Measurements from ENCODE around the gene GRK3. TPM values are rescaled to one million over a fixed set of nuclear protein-coding genes. Genes with fewer than 3 reads are reported as not detected.

The GRK3 gene
- total and polyA plus RNA-seq, 2 of the 4 experiments (the other 2 are of a cell fraction): 0.58 to 1.6 TPM

DNA sequence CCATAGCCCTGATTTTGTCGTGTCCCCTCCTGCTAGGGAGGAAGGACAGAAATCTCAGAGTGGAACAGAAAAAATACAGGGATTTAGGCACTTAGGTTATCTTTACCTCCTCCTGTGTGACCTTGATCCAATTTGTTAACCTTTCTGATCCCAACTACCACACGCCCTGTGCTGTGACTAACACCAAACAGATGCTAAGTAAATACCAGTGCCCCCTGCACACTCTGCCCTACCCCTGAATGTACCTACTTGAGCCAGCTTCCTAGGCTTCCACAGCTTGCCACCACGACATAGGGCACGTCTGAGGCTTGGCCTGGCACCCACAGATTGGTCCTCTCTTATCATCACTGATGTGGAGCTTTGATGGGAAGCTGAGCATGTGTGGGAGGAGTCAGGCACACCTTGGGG lies 186.7 kb downstream of the GRK3 start:
- H3K79me1 ChIP-seq (ENCODE audit: low read depth in 1 of 2, low read length in 2 of 2): no peaks in the 10 kb centered on the region
- no TSS peak for BruUV-seq (replicated peaks)
- H2AFZ ChIP-seq (replicated peaks; ENCODE audit: low read length, poor library complexity): no peak overlapping the region
- no peak overlapping the region for H3K14ac ChIP-seq (replicated peaks; ENCODE audit: low read depth, low read length)
- H3K36me3 ChIP-seq (ENCODE audit: control insufficient read depth, insufficient read depth, low read length): no peaks in the 10 kb centered on the region
- H3K4me1 ChIP-seq (ENCODE audit: control insufficient read depth, insufficient read depth, low read length): peaks cover 4% of the 10 kb centered on the region
- no peak overlapping the region for H4K8ac ChIP-seq (ENCODE audit: low read depth in 2 of 2, low read length in 2 of 2)
- POLR2A ChIA-PET (ENCODE audit: unreplicated experiment): no interaction called here
- H2AK9ac ChIP-seq (replicated peaks; ENCODE audit: low read depth, low read length, poor library complexity): no peak overlapping the region
- H3K9ac ChIP-seq (ENCODE audit: low read depth, low read length): no peak overlapping the region
- no peak overlapping the region for H3K27ac ChIP-seq (ENCODE audit: insufficient read depth, low read length)
- no peak for TF ChIP-seq MAFK (IDR thresholded peaks at IDR 0.05; ENCODE audit: low read depth, low read length)
- no peak for TF ChIP-seq MAZ (IDR thresholded peaks at IDR 0.05; ENCODE audit: borderline replicate concordance, low read depth, low read length)
- TF ChIP-seq, protein P1, sequence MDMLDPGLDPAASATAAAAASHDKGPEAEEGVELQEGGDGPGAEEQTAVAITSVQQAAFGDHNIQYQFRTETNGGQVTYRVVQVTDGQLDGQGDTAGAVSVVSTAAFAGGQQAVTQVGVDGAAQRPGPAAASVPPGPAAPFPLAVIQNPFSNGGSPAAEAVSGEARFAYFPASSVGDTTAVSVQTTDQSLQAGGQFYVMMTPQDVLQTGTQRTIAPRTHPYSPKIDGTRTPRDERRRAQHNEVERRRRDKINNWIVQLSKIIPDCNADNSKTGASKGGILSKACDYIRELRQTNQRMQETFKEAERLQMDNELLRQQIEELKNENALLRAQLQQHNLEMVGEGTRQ (IDR thresholded peaks at IDR 0.05; ENCODE audit: low read depth, low read length): no peak
- no peak overlapping the region for H2BK5ac ChIP-seq (ENCODE audit: low read depth, low read length, poor library complexity, severe bottlenecking)
- H3K9me1 ChIP-seq (ENCODE audit: insufficient read depth, low read length): no peaks in the 10 kb centered on the region; the same call in 1 of the 2 replicates
- no peak overlapping the region for H4K5ac ChIP-seq (ENCODE audit: low read depth, low read length)
- H4K91ac ChIP-seq (ENCODE audit: insufficient read depth, low read depth, low read length): no peak overlapping the region
- no peak overlapping the region for H3K4me3 ChIP-seq (ENCODE audit: insufficient read depth, low read depth, low read length)
- no peak overlapping the region for H3K23ac ChIP-seq (ENCODE audit: low read depth, low read length)
- dilution Hi-C loops (cut with HindIII; ENCODE audit: low sequenced_read_pairs, unreplicated experiment) (no loop called here), in situ Hi-C loops (cut with MboI; ENCODE audit: low sequenced_read_pairs) (no loop called here), intact Hi-C loops (cut with micrococcal nuclease) (no loop called here)
- H3K18ac ChIP-seq (ENCODE audit: low read depth, low read length): no peak overlapping the region
- no peak for ATAC-seq (ENCODE audit: low read depth)
- H4K20me1 ChIP-seq (ENCODE audit: insufficient read depth, low read length): no peaks in the 10 kb centered on the region
- no peaks in the 10 kb centered on the region for H3K27me3 ChIP-seq (ENCODE audit: control insufficient read depth, insufficient read depth, low read length)
- H2AK5ac ChIP-seq (ENCODE audit: low read depth, low read length): no peak overlapping the region
- no peak overlapping the region for H2BK20ac ChIP-seq (ENCODE audit: low read depth, low read length)
- WGBS, 2 experiments (ENCODE audit: extremely low coverage in 2 of 2, insufficient read length in 1 of 2): 20% methylated on average over 1 of the region's 4 CpGs; no CpG with 5 or more reads in 1 of the 2 experiments
- no peak for DNase-seq
- no peak overlapping the region for H3K4me2 ChIP-seq (ENCODE audit: low read depth, low read length)
- H2BK15ac ChIP-seq (ENCODE audit: low read depth, low read length): no peak overlapping the region
- H2BK120ac ChIP-seq (ENCODE audit: low read depth, low read length): no peak overlapping the region
- H3K56ac ChIP-seq (ENCODE audit: extremely low read depth, insufficient read depth, low read length): no peak overlapping the region
- no peak overlapping the region for H3K4ac ChIP-seq (ENCODE audit: low read depth, low read length)
- H3K9me3 ChIP-seq (ENCODE audit: control insufficient read depth, insufficient read depth, low read length): peaks cover 1% of the 10 kb centered on the region; the same call in 1 of the 2 replicates
- CTCF ChIA-PET: no interaction called here

All from IMR-90 (cell line).